Myocyte (in vitro differentiated cells): ENCODE results near the gene RIPOR1. TPM values are rescaled to one million over a fixed set of nuclear protein-coding genes. Genes with fewer than 3 reads are reported as not detected.

Source experiments
- total RNA-seq: library from RNA; depleted of rRNA; stranded (reverse); fragments of >200 nt; gene quantifications from 2 replicates; pipeline ENCODE4 v1.2.3, GENCODE V29; 2014

RIPOR1 gene
- total RNA-seq, 1 donor from 2014 or later = 32.4 TPM

Other genes starting within 250 kb of the RIPOR1 start
- 0.32 and 0.42 TPM in 2 replicates for gene PLEKHG4, start 249.3 kb upstream of the RIPOR1 start, total RNA-seq
- not detected in 2 replicates for gene KCTD19, start 202.1 kb upstream of the RIPOR1 start, total RNA-seq
- not detected in 2 replicates for gene LRRC36, start 202.0 kb upstream of the RIPOR1 start, total RNA-seq
- gene TPPP3, start 135.3 kb upstream of the RIPOR1 start, total RNA-seq = 30.0 and 67.0 TPM in 2 replicates
- 12.8 and 19.2 TPM in 2 replicates for gene ZDHHC1, start 112.4 kb upstream of the RIPOR1 start, total RNA-seq
- gene HSD11B2, start 97.7 kb upstream of the RIPOR1 start, total RNA-seq = 6.1 and 31.3 TPM in 2 replicates
- gene ATP6V0D1, start 47.7 kb upstream of the RIPOR1 start, total RNA-seq = 190 and 234 TPM in 2 replicates
- not detected in 2 replicates for gene AGRP, start 45.3 kb upstream of the RIPOR1 start, total RNA-seq
- gene CTCF, start 33.7 kb downstream of the RIPOR1 start, total RNA-seq = 27.9 and 35.7 TPM in 2 replicates
- gene CARMIL2, start 116.3 kb downstream of the RIPOR1 start, total RNA-seq = 0.08 and 0.83 TPM in 2 replicates
- 15.8 and 17.5 TPM in 2 replicates for gene ACD, start 131.4 kb downstream of the RIPOR1 start, total RNA-seq
- 3.4 and 4.1 TPM in 2 replicates for gene PARD6A, start 132.1 kb downstream of the RIPOR1 start, total RNA-seq
- 11.1 and 12.7 TPM in 2 replicates for gene ENKD1, start 137.9 kb downstream of the RIPOR1 start, total RNA-seq
- 10.8 and 11.6 TPM in 2 replicates for gene C16orf86, start 138.0 kb downstream of the RIPOR1 start, total RNA-seq
- 10.5 and 11.2 TPM in 2 replicates for gene GFOD2, start 190.5 kb downstream of the RIPOR1 start, total RNA-seq